Colonic mucosa (tissue), 4 donors: ENCODE data around the gene MINAR1. TPM values are rescaled to one million over a fixed set of nuclear protein-coding genes. Genes with fewer than 3 reads are reported as not detected.

Source experiments
- DNase-seq: peaks from one replicate; pipeline ENCODE4 v3.0.0-alpha.2; 2020
- H3K27ac ChIP-seq: fragments of 200-600 bp; one replicate; pipeline ENCODE4 v1.8.0; 2021
- H3K27me3 ChIP-seq: fragments of 200-600 bp; one replicate; pipeline ENCODE4 v1.8.0; 2021
- H3K36me3 ChIP-seq: fragments of 200-600 bp; one replicate; pipeline ENCODE4 v1.8.0; 2021
- H3K4me1 ChIP-seq: fragments of 200-600 bp; one replicate; pipeline ENCODE4 v1.8.0; 2021; ENCODE audit warnings: mild to moderate bottlenecking
- H3K4me3 ChIP-seq: fragments of 200-600 bp; one replicate; pipeline ENCODE4 v1.8.0; 2021
- H3K9ac ChIP-seq, 2 donors: one replicate each; pipeline ENCODE4 v1.7.0; 2013; ENCODE audit warnings: control low read depth in 2 of 2, low read depth in 2 of 2, low read length in 2 of 2
- H3K9me3 ChIP-seq: fragments of 200-600 bp; one replicate; pipeline ENCODE4 v1.8.0; 2021
- intact Hi-C: fragments of 100-400 bp; cut with DNase I; formaldehyde crosslinking; loops from one replicate; pipeline ENCODE4 v1.14.1; 2022
- total RNA-seq, 2 donors: library from RNA; stranded (reverse); fragmentation: NEBNext Ultra II Directional in 1 of 2; extraction: Animal tissue kit (Norgen Biotek cat#: 25700) in 1 of 2; gene quantifications; one replicate each; pipeline ENCODE4 v1.2.1, GENCODE V29; 2021
- TF ChIP-seq, protein P1 (sequence below): fragments of 200-600 bp; IDR thresholded peaks from one replicate; pipeline ENCODE4 v1.8.0; 2022; ENCODE audit warnings: antibody characterized with exemption, mild to moderate bottlenecking
- donor health status: healthy.
- donor health status: DM: no; HTN: no; CAD: no.
- donor health status: DM: no; HTN: no; CAD: no.

MINAR1 gene
- total RNA-seq, 2 donors from 2014 or later: 0.25 to 0.35 TPM

DNA sequence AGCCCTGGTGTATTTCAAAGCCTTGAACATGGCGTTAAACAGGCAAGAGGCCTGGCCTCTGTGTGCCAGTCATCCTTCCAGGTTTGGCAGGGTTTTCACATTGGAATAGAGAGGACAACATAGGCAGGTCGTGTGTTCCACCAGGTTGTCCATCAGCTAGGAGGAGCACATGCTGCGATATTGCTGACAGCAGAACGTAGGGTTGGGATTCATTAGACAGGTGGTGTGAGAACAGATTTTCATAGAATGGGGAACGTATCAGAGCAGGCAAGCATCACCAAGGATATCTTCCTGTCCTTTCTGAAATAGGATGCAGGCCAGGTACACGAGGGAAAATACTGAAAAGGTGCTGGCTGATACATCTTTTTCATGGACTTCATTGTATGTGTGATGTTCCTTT, 26.4 kb downstream of the MINAR1 start:
- H3K9me3 ChIP-seq: no peaks in the 10 kb centered on the region
- no peak overlapping the region for H3K9ac ChIP-seq
- intact Hi-C loops: no loop called here
- TF ChIP-seq, protein P1, sequence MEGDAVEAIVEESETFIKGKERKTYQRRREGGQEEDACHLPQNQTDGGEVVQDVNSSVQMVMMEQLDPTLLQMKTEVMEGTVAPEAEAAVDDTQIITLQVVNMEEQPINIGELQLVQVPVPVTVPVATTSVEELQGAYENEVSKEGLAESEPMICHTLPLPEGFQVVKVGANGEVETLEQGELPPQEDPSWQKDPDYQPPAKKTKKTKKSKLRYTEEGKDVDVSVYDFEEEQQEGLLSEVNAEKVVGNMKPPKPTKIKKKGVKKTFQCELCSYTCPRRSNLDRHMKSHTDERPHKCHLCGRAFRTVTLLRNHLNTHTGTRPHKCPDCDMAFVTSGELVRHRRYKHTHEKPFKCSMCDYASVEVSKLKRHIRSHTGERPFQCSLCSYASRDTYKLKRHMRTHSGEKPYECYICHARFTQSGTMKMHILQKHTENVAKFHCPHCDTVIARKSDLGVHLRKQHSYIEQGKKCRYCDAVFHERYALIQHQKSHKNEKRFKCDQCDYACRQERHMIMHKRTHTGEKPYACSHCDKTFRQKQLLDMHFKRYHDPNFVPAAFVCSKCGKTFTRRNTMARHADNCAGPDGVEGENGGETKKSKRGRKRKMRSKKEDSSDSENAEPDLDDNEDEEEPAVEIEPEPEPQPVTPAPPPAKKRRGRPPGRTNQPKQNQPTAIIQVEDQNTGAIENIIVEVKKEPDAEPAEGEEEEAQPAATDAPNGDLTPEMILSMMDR: no peak
- H3K27ac ChIP-seq: no peak overlapping the region
- no peaks in the 10 kb centered on the region for H3K4me1 ChIP-seq
- no peaks in the 10 kb centered on the region for H3K36me3 ChIP-seq
- H3K27me3 ChIP-seq: no peaks in the 10 kb centered on the region
- no peak for DNase-seq
- H3K4me3 ChIP-seq: no peak overlapping the region

DNA sequence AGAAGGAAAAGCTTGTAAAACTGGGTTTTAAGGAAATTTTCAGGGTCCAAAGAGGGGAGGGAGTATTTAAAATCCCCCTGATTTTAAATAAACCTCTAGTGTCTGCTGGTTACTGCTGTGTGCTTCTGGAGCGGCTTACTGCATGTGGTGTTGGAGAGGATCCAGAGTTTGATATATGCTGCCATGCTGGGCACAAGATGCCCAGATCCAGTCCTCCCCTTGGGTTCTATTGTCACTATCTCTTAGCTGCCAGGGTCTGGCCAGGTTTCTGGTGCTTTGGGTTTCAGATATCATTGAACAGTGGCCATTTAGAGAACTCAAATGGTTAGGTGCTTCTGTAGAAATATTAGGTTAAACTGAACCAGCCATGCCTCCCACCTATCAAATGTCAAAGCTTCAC, 27.5 kb downstream of the MINAR1 start:
- DNase-seq: no peak
- intact Hi-C loops: no loop called here

DNA sequence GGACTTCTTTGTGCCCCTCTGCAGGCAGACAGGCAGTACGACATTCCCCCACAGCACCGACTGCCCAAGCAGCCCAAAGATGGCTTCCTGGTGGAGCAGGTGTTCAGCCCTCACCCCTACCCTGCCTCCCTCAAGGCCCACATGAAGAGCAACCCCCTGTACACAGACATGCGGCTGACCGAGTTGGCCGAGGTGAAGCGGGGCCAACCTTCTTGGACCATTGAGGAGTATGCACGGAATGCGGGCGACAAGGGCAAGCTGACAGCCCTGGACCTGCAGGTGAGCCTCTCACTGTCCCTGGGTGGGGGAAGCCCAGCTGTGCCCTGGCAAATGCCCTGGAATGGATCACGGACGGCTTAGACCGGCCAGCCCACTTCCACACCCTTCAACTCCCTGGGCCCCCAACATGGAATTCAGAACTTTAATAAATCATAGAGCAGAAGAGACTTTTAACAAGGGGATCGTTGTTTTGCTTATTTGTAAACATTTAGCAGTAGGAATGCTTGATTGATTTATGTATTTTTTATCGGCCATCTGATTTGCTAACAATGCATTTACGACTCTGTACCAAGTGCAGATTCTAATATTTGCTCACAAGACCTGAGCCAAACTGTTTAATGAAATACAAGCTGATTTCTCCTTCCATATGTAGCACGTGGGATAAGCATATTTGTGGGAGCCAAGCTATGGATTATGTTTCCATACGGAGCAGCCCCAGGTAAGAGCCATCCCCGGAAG, 31.1 kb downstream of the MINAR1 start:
- DNase-seq: no peak
- intact Hi-C loops: no loop called here
- Histone ChIP-seq H3K9ac (no peak overlapping the region), H3K27me3 (no peaks in the 10 kb centered on the region), H3K9me3 (no peaks in the 10 kb centered on the region), H3K36me3 (no peaks in the 10 kb centered on the region), H3K4me3 (no peak overlapping the region), H3K27ac (no peak overlapping the region), H3K4me1 (no peaks in the 10 kb centered on the region)
- TF ChIP-seq, protein P1: no peak

More for the DNA sequence above, 27.5 kb downstream of the MINAR1 start:
- Histone ChIP-seq H3K4me1 (no peaks in the 10 kb centered on the region), H3K9me3 (no peaks in the 10 kb centered on the region), H3K27me3 (no peaks in the 10 kb centered on the region), H3K9ac (no peak overlapping the region), H3K36me3 (no peaks in the 10 kb centered on the region), H3K4me3 (no peak overlapping the region), H3K27ac (no peak overlapping the region)
- TF ChIP-seq, protein P1: no peak

DNA sequence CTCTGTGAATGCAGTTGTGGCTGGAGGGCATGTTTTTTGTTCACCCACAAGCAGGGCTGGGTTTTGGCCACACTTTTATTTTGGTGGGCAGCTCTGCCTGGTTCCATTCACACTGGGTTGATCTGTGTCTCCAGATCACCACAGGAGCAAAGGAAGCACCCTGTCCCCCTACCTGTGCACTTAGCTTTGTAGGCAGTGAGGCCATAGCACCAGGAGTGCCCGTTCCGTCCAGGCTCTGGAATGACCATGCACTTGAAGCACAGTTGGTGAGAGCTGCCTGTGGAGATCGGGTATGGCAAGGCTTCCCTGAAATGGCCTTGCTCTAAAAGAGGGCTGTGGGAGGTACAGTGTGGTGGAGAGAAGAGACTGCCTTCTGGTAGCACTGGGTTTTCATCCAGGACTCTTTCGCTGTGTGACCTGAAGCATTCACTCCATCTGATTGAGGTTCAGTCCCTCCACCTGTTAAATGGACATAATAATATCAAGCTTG, 31.7 kb downstream of the MINAR1 start:
- intact Hi-C loops: no loop called here
- DNase-seq: no peak
- no peak overlapping the region for H3K4me3 ChIP-seq
- no peak overlapping the region for H3K27ac ChIP-seq
- no peaks in the 10 kb centered on the region for H3K36me3 ChIP-seq
- no peaks in the 10 kb centered on the region for H3K9me3 ChIP-seq
- H3K27me3 ChIP-seq: no peaks in the 10 kb centered on the region
- no peak overlapping the region for H3K9ac ChIP-seq
- TF ChIP-seq, protein P1: no peak
- no peaks in the 10 kb centered on the region for H3K4me1 ChIP-seq

DNA sequence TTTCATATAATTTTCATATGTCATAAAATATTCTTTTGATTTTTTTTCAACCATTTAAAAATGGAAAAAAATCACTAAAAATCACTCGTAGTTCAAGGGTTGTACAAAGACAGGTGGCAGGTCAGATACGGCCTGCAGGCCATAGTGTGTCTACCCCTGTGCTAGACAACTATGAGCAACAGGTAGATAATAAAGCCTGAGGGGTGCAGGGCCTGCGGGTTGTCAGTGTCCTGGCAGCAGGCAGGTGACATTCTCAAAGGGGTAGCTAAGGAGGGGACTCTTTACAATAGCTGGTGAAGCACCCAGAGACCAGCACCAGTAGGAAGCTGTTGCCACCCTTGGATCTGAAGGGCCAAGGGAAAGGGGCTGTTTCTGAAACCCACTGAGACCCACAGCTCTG, 34.4 kb downstream of the MINAR1 start:
- no peak for DNase-seq
- H3K9ac ChIP-seq: no peak overlapping the region
- no peaks in the 10 kb centered on the region for H3K9me3 ChIP-seq

More for the DNA sequence above, 34.4 kb downstream of the MINAR1 start:
- Histone ChIP-seq H3K4me1 (no peaks in the 10 kb centered on the region), H3K36me3 (no peaks in the 10 kb centered on the region), H3K27ac (no peak overlapping the region), H3K4me3 (no peak overlapping the region), H3K27me3 (no peaks in the 10 kb centered on the region)
- TF ChIP-seq, protein P1: no peak
- intact Hi-C loops: no loop called here
